GM23338 (cell line): Measurements from ENCODE around the gene DSE. TPM values are rescaled to one million over a fixed set of nuclear protein-coding genes. Genes with fewer than 3 reads are reported as not detected.

ENCODE experiments used
- ATAC-seq: fragments of 200-7000 bp; cut with Tn5 transposase; 3 replicates; pipeline ENCODE4 v1.9.1; 2020
- DNase-seq: peaks from one replicate; pipeline ENCODE4 v3.0.0-alpha.2; 2015; ENCODE audit warnings: low spot score
- H2AFZ ChIP-seq: fragments of 200-600 bp; sonication (generic); 2 replicates; pipeline ENCODE4 v1.8.0; 2016; ENCODE audit warnings: antibody characterized with exemption, mild to moderate bottlenecking, moderate library complexity
- H3F3A ChIP-seq: fragments of 200-600 bp; sonication (generic); replicated peaks from 2 replicates; pipeline ENCODE4 v1.8.0; 2017; ENCODE audit warnings: antibody characterized with exemption, mixed run types, low read depth
- H3K27ac ChIP-seq: fragments of 200-600 bp; sonication (generic); 2 replicates; pipeline ENCODE4 v1.6.1; 2016; ENCODE audit warnings: low read depth
- H3K27me3 ChIP-seq: fragments of 200-600 bp; sonication (generic); 2 replicates; pipeline ENCODE4 v1.8.0; 2016; ENCODE audit warnings: mild to moderate bottlenecking, mixed run types, moderate library complexity; ENCODE audit not compliant: insufficient read depth
- H3K36me3 ChIP-seq: fragments of 200-600 bp; sonication (generic); 2 replicates; pipeline ENCODE4 v1.8.0; 2016; ENCODE audit warnings: mild to moderate bottlenecking; ENCODE audit not compliant: insufficient read depth
- H3K4me1 ChIP-seq: fragments of 200-600 bp; sonication (generic); 2 replicates; pipeline ENCODE4 v1.8.0; 2016; ENCODE audit warnings: mild to moderate bottlenecking, moderate library complexity; ENCODE audit not compliant: insufficient read depth
- H3K4me2 ChIP-seq: fragments of 200-600 bp; sonication (generic); 2 replicates; pipeline ENCODE4 v1.7.1; 2017; ENCODE audit warnings: mixed run types
- H3K4me3 ChIP-seq: fragments of 200-600 bp; sonication (generic); 2 replicates; pipeline ENCODE4 v1.6.1; 2016; ENCODE audit warnings: mixed run types
- H3K79me2 ChIP-seq: fragments of 200-600 bp; sonication (generic); replicated peaks from 2 replicates; pipeline ENCODE4 v1.8.0; 2017; ENCODE audit warnings: mild to moderate bottlenecking; ENCODE audit not compliant: insufficient read depth
- H3K9me2 ChIP-seq: fragments of 200-600 bp; sonication (generic); 2 replicates; pipeline ENCODE4 v1.8.0; 2017; ENCODE audit not compliant: insufficient read depth
- H4K20me1 ChIP-seq: fragments of 200-600 bp; sonication (generic); replicated peaks from 2 replicates; pipeline ENCODE4 v1.8.0; 2017; ENCODE audit warnings: mild to moderate bottlenecking; ENCODE audit not compliant: insufficient read depth
- H3K27ac Mint-ChIP-seq: 2 replicates; pipeline ENCODE4 v1.8.0; 2020; ENCODE audit warnings: inconsistent platforms, mild to moderate bottlenecking, moderate library complexity, mixed read lengths
- H3K27me3 Mint-ChIP-seq: 3 replicates; pipeline ENCODE4 v1.8.0; 2022; ENCODE audit warnings: low read depth, mild to moderate bottlenecking, moderate library complexity, mixed read lengths, inconsistent platforms; ENCODE audit not compliant: insufficient read depth, poor library complexity
- H3K36me3 Mint-ChIP-seq: 3 replicates; pipeline ENCODE4 v1.8.0; 2021; ENCODE audit warnings: low read depth, mild to moderate bottlenecking, inconsistent platforms, moderate library complexity, mixed read lengths
- H3K4me1 Mint-ChIP-seq: 3 replicates; pipeline ENCODE4 v1.8.0; 2020; ENCODE audit warnings: mild to moderate bottlenecking, inconsistent platforms, mixed read lengths
- H3K4me3 Mint-ChIP-seq: 3 replicates; pipeline ENCODE4 v1.8.0; 2021; ENCODE audit warnings: moderate library complexity, mild to moderate bottlenecking, inconsistent platforms, mixed read lengths
- H3K9me3 Mint-ChIP-seq: 3 replicates; pipeline ENCODE4 v1.8.0; 2020; ENCODE audit warnings: moderate library complexity, mild to moderate bottlenecking, inconsistent platforms, mixed read lengths
- CREB1 ChIP-seq: fragments of 250-450 bp; sonication (Bioruptor Pico); IDR thresholded peaks from 2 replicates; pipeline ENCODE4 v1.5.0; 2020; ENCODE audit warnings: low read depth, mild to moderate bottlenecking, moderate library complexity
- ETS1 ChIP-seq: IDR thresholded peaks from 2 replicates; pipeline ENCODE4 v1.6.1; 2016; ENCODE audit warnings: antibody characterized with exemption
- JUNB ChIP-seq: IDR thresholded peaks from one replicate; pipeline ENCODE4 v1.6.1; 2016; ENCODE audit warnings: antibody characterized with exemption; ENCODE audit not compliant: unreplicated experiment
- REST ChIP-seq: IDR thresholded peaks from one replicate; pipeline ENCODE4 v1.6.1; 2018; ENCODE audit warnings: antibody characterized with exemption; ENCODE audit not compliant: unreplicated experiment
- STAT1 ChIP-seq: IDR thresholded peaks from one replicate; pipeline ENCODE4 v1.6.1; 2016; ENCODE audit warnings: antibody characterized with exemption; ENCODE audit not compliant: unreplicated experiment
- ZNF331 ChIP-seq: fragments of 250-450 bp; sonication (Bioruptor Pico); IDR thresholded peaks from 2 replicates; pipeline ENCODE4 v1.5.0; 2020; ENCODE audit warnings: low read depth, mild to moderate bottlenecking, moderate library complexity
- polyA plus RNA-seq: library from polyadenylated mRNA; unstranded; fragments of >200 nt; fragmentation: Nextera tagmentation; extraction: Ambion mirVana; gene quantifications from 2 replicates; pipeline ENCODE4 v1.2.1, GENCODE V29; 2016
- total RNA-seq: library from RNA; depleted of rRNA; stranded (reverse); fragments of >200 nt; shearing (Covaris generic); gene quantifications from 2 replicates; pipeline ENCODE4 v1.2.3, GENCODE V29; 2014
- TF ChIP-seq, protein P1 (sequence below): fragments of 250-450 bp; sonication (Bioruptor Pico); IDR thresholded peaks from 2 replicates; pipeline ENCODE4 v1.5.0; 2020; ENCODE audit warnings: mild to moderate bottlenecking, moderate library complexity
- TF ChIP-seq, protein P2 (sequence below), 2 experiments: fragments of 200-600 bp in 1 of 2; sonication (generic) in 1 of 2; conservative IDR thresholded peaks; 2 replicates each; pipeline versions ENCODE4 v1.5.1 to v1.6.1; 2016 to 2017; ENCODE audit warnings: antibody characterized with exemption in 2 of 2, low read depth in 2 of 2, mild to moderate bottlenecking in 2 of 2, moderate library complexity in 1 of 2

Gene DSE
- total and polyA plus RNA-seq, 2 experiments from 2014 or later: 18.8 to 45.2 TPM

GRCh38 chr6:116405138-116405537, 34.4 kb downstream of the DSE start:
- H3K27me3 ChIP-seq: no peaks in the 10 kb centered on the region
- H3F3A ChIP-seq: no peaks in the 10 kb centered on the region
- peak; percentile 70 for ATAC-seq
- peak overlapping the region; percentile 30 for H3K4me2 ChIP-seq
- Mint-ChIP-seq H3K27me3 (peaks cover 2% of the 10 kb centered on the region), H3K36me3 (peaks cover 9% of the 10 kb centered on the region; the same call in 1 of the 3 replicates), H3K4me1 (peaks cover 46% of the 10 kb centered on the region), H3K27ac (peak overlapping the region; percentile 89), H3K4me3 (peak overlapping the region; percentile 10; the same call in 1 of the 3 replicates), H3K9me3 (no peaks in the 10 kb centered on the region)
- H3K36me3 ChIP-seq: no peaks in the 10 kb centered on the region; the same call in 1 of the 2 replicates
- peak overlapping the region; percentile 60 for H3K27ac ChIP-seq
- H3K4me1 ChIP-seq: peaks cover 20% of the 10 kb centered on the region
- DNase-seq: peak; percentile 42
- no peak for TF ChIP-seq STAT1
- TF ChIP-seq, protein P1, sequence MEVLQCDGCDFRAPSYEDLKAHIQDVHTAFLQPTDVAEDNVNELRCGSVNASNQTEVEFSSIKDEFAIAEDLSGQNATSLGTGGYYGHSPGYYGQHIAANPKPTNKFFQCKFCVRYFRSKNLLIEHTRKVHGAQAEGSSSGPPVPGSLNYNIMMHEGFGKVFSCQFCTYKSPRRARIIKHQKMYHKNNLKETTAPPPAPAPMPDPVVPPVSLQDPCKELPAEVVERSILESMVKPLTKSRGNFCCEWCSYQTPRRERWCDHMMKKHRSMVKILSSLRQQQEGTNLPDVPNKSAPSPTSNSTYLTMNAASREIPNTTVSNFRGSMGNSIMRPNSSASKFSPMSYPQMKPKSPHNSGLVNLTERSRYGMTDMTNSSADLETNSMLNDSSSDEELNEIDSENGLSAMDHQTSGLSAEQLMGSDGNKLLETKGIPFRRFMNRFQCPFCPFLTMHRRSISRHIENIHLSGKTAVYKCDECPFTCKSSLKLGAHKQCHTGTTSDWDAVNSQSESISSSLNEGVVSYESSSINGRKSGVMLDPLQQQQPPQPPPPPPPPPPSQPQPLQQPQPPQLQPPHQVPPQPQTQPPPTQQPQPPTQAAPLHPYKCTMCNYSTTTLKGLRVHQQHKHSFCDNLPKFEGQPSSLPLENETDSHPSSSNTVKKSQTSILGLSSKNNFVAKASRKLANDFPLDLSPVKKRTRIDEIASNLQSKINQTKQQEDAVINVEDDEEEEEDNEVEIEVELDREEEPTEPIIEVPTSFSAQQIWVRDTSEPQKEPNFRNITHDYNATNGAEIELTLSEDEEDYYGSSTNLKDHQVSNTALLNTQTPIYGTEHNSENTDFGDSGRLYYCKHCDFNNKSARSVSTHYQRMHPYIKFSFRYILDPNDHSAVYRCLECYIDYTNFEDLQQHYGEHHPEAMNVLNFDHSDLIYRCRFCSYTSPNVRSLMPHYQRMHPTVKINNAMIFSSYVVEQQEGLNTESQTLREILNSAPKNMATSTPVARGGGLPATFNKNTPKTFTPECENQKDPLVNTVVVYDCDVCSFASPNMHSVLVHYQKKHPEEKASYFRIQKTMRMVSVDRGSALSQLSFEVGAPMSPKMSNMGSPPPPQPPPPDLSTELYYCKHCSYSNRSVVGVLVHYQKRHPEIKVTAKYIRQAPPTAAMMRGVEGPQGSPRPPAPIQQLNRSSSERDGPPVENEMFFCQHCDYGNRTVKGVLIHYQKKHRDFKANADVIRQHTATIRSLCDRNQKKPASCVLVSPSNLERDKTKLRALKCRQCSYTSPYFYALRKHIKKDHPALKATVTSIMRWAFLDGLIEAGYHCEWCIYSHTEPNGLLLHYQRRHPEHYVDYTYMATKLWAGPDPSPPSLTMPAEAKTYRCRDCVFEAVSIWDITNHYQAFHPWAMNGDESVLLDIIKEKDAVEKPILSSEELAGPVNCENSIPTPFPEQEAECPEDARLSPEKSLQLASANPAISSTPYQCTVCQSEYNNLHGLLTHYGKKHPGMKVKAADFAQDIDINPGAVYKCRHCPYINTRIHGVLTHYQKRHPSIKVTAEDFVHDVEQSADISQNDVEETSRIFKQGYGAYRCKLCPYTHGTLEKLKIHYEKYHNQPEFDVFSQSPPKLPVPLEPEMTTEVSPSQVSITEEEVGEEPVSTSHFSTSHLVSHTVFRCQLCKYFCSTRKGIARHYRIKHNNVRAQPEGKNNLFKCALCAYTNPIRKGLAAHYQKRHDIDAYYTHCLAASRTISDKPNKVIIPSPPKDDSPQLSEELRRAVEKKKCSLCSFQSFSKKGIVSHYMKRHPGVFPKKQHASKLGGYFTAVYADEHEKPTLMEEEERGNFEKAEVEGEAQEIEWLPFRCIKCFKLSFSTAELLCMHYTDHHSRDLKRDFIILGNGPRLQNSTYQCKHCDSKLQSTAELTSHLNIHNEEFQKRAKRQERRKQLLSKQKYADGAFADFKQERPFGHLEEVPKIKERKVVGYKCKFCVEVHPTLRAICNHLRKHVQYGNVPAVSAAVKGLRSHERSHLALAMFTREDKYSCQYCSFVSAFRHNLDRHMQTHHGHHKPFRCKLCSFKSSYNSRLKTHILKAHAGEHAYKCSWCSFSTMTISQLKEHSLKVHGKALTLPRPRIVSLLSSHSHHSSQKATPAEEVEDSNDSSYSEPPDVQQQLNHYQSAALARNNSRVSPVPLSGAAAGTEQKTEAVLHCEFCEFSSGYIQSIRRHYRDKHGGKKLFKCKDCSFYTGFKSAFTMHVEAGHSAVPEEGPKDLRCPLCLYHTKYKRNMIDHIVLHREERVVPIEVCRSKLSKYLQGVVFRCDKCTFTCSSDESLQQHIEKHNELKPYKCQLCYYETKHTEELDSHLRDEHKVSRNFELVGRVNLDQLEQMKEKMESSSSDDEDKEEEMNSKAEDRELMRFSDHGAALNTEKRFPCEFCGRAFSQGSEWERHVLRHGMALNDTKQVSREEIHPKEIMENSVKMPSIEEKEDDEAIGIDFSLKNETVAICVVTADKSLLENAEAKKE: peak; percentile 38; the same call in 1 of the 2 replicates
- no peak overlapping the region for H3K4me3 ChIP-seq
- H3K79me2 ChIP-seq: peaks cover 49% of the 10 kb centered on the region
- H3K9me2 ChIP-seq: no peaks in the 10 kb centered on the region
- no peak overlapping the region for H2AFZ ChIP-seq
- H4K20me1 ChIP-seq: no peaks in the 10 kb centered on the region

- no peaks in the 10 kb centered on the region for H3K27me3 ChIP-seq
- H3K27ac ChIP-seq: peak overlapping the region; percentile 60; the same call in 1 of the 2 replicates
- H3K79me2 ChIP-seq: peaks cover 46% of the 10 kb centered on the region
- H2AFZ ChIP-seq: no peak overlapping the region
- Mint-ChIP-seq H3K27me3 (peaks cover 2% of the 10 kb centered on the region), H3K36me3 (peaks cover 9% of the 10 kb centered on the region; the same call in 1 of the 3 replicates), H3K4me1 (peaks cover 46% of the 10 kb centered on the region), H3K9me3 (no peaks in the 10 kb centered on the region), H3K27ac (peak overlapping the region; percentile 89), H3K4me3 (peak overlapping the region; percentile 10; the same call in 1 of the 3 replicates)
- DNase-seq: peak; percentile 81
- H3K4me2 ChIP-seq: peak overlapping the region; percentile 30
- no peaks in the 10 kb centered on the region for H4K20me1 ChIP-seq
- no peaks in the 10 kb centered on the region for H3F3A ChIP-seq
- H3K36me3 ChIP-seq: no peaks in the 10 kb centered on the region
- ATAC-seq: peak; percentile 95
- no peak overlapping the region for H3K4me3 ChIP-seq
- H3K4me1 ChIP-seq: peaks cover 20% of the 10 kb centered on the region
- H3K9me2 ChIP-seq: no peaks in the 10 kb centered on the region
- TF ChIP-seq CREB1 (CRISPR knock-in tag): no peak
- no peak for TF ChIP-seq JUNB
- no peak for TF ChIP-seq ZNF331 (CRISPR knock-in tag)
- no peak for TF ChIP-seq ETS1
- TF ChIP-seq, protein P2, sequence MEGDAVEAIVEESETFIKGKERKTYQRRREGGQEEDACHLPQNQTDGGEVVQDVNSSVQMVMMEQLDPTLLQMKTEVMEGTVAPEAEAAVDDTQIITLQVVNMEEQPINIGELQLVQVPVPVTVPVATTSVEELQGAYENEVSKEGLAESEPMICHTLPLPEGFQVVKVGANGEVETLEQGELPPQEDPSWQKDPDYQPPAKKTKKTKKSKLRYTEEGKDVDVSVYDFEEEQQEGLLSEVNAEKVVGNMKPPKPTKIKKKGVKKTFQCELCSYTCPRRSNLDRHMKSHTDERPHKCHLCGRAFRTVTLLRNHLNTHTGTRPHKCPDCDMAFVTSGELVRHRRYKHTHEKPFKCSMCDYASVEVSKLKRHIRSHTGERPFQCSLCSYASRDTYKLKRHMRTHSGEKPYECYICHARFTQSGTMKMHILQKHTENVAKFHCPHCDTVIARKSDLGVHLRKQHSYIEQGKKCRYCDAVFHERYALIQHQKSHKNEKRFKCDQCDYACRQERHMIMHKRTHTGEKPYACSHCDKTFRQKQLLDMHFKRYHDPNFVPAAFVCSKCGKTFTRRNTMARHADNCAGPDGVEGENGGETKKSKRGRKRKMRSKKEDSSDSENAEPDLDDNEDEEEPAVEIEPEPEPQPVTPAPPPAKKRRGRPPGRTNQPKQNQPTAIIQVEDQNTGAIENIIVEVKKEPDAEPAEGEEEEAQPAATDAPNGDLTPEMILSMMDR (conservative IDR thresholded peaks at IDR 0.05; ENCODE audit: low read depth in 2 of 2): no peak
- no peak for TF ChIP-seq REST
These were observed 35.1 kb downstream of the DSE start for GRCh38 chr6:116405652-116406356.
